PC-3 (cell line): ENCODE results near the gene SLC25A48. TPM values are rescaled to one million over a fixed set of nuclear protein-coding genes. Genes with fewer than 3 reads are reported as not detected.
A peak's percentile ranks its signal among the peaks of the same experiment; 100 is the strongest.

Experiments
- ATAC-seq: fragments of 200-7000 bp; cut with Tn5 transposase; 2 replicates; pipeline ENCODE4 v1.9.1; 2020; ENCODE audit warnings: mild to moderate bottlenecking, moderate library complexity
- BruUV-seq: library from RNA; stranded (reverse); fragments of 400-500 nt; replicated peaks from 2 replicates; lab custom pipeline; 2021; lab: Mats Ljungman, UMichigan
- CTCF ChIA-PET: fragments of 300-600 bp; sonication (Branson Sonifier 250); formaldehyde crosslinking; loops from one replicate; lab custom pipeline; 2022; ENCODE audit warnings: antibody characterized with exemption; lab: Charles Lee
- POLR2A ChIA-PET: fragments of 300-600 bp; sonication (Branson Sonifier 250); formaldehyde crosslinking; loops from one replicate; lab custom pipeline; 2022; ENCODE audit warnings: antibody characterized with exemption; ENCODE audit not compliant: unreplicated experiment; lab: Charles Lee
- DNase-seq: peaks from one replicate; pipeline ENCODE4 v3.0.0-alpha.2; 2015
- H2AFZ ChIP-seq: fragments of 300-600 bp; sonication (generic); 2 replicates; pipeline ENCODE4 v1.6.0; 2016; ENCODE audit warnings: antibody characterized with exemption, low read length
- H3F3A ChIP-seq: fragments of 300-600 bp; sonication (generic); one replicate; pipeline ENCODE4 v1.6.0; 2017; ENCODE audit warnings: antibody characterized with exemption, low read length, control low read depth, mild to moderate bottlenecking; ENCODE audit not compliant: unreplicated experiment
- H3K27ac ChIP-seq: fragments of 300-600 bp; sonication (generic); 2 replicates; pipeline ENCODE4 v1.5.1; 2016; ENCODE audit warnings: mild to moderate bottlenecking, low read length
- H3K27me3 ChIP-seq: fragments of 300-600 bp; sonication (generic); 2 replicates; pipeline ENCODE4 v1.6.1; 2016; ENCODE audit warnings: low read length, mixed read lengths
- H3K36me3 ChIP-seq: fragments of 300-600 bp; sonication (generic); 2 replicates; pipeline ENCODE4 v1.6.1; 2016; ENCODE audit warnings: low read depth, mixed run types, low read length, mixed read lengths
- H3K4me1 ChIP-seq: fragments of 300-600 bp; sonication (generic); 2 replicates; pipeline ENCODE4 v1.5.1; 2016; ENCODE audit warnings: low read length; ENCODE audit not compliant: insufficient read depth
- H3K4me2 ChIP-seq: fragments of 300-600 bp; sonication (generic); 2 replicates; pipeline ENCODE4 v1.6.0; 2016; ENCODE audit warnings: low read length
- H3K4me3 ChIP-seq: fragments of 300-600 bp; sonication (generic); 2 replicates; pipeline ENCODE4 v1.5.1; 2016; ENCODE audit warnings: mild to moderate bottlenecking, low read length, mixed read lengths
- H3K79me2 ChIP-seq: fragments of 300-600 bp; sonication (generic); 2 replicates; pipeline ENCODE4 v1.6.1; 2017; ENCODE audit warnings: low read length, mixed read lengths
- H3K9ac ChIP-seq: fragments of 300-600 bp; sonication (generic); 2 replicates; pipeline ENCODE4 v1.6.0; 2016; ENCODE audit warnings: mild to moderate bottlenecking, low read length
- H3K9me2 ChIP-seq: fragments of 300-600 bp; sonication (generic); replicated peaks from 2 replicates; pipeline ENCODE4 v1.6.1; 2016; ENCODE audit warnings: mixed run types, low read length, mixed read lengths
- H3K9me3 ChIP-seq: fragments of 300-600 bp; sonication (generic); 2 replicates; pipeline ENCODE4 v1.6.1; 2016; ENCODE audit warnings: low read length, mixed read lengths
- H4K20me1 ChIP-seq: fragments of 300-600 bp; sonication (generic); 2 replicates; pipeline ENCODE4 v1.6.1; 2016; ENCODE audit warnings: low read length, mixed read lengths
- CTCF ChIP-seq: fragments of 300-600 bp; sonication (generic); conservative IDR thresholded peaks from 2 replicates; pipeline ENCODE4 v1.5.1; 2017; ENCODE audit warnings: antibody characterized with exemption, low read depth, mild to moderate bottlenecking, low read length
- EZH2 ChIP-seq: fragments of 300-600 bp; sonication (generic); IDR thresholded peaks from one replicate; pipeline ENCODE4 v1.6.1; 2017; ENCODE audit warnings: antibody characterized with exemption, mild to moderate bottlenecking, low read length; ENCODE audit not compliant: unreplicated experiment
- EZH2phosphoT487 ChIP-seq: fragments of 300-600 bp; sonication (generic); IDR thresholded peaks from 2 replicates; pipeline ENCODE4 v1.6.1; 2018; ENCODE audit warnings: mild to moderate bottlenecking, antibody characterized with exemption, low read length, borderline replicate concordance
- intact Hi-C: fragments of 100-400 bp; cut with micrococcal nuclease; formaldehyde crosslinking; loops from 2 replicates; pipeline ENCODE4 v1.9.0; 2023
- total RNA-seq: library from RNA; depleted of rRNA; stranded (reverse); fragments of >200 nt; gene quantifications from 2 replicates; pipeline ENCODE4 v1.2.3, GENCODE V29; 2014

SLC25A48 gene
- total RNA-seq, 1 experiment from 2014 or later: not detected

- Histone ChIP-seq H2AFZ (no peak overlapping the region), H3K9me3 (no peaks in the 10 kb centered on the region), H3F3A (no peaks in the 10 kb centered on the region), H3K9me2 (no peaks in the 10 kb centered on the region), H3K27ac (no peak overlapping the region), H3K27me3 (peaks cover 18% of the 10 kb centered on the region; the same call in 1 of the 2 replicates), H3K36me3 (no peaks in the 10 kb centered on the region), H3K4me1 (no peaks in the 10 kb centered on the region), H3K4me2 (no peak overlapping the region), H3K79me2 (no peaks in the 10 kb centered on the region), H4K20me1 (no peaks in the 10 kb centered on the region), H3K9ac (no peak overlapping the region), H3K4me3 (no peak overlapping the region)
- ChIA-PET POLR2A (interaction anchor here (0.6 kb wide), 1 partner anchor 457 kb away, joined by 5 read pairs; no protein-coding TSS in a partner anchor), CTCF (no interaction called here)
- intact Hi-C loops: no loop called here
- TF ChIP-seq CTCF (no peak), EZH2 (no peak), EZH2phosphoT487 (no peak)
- DNase-seq (no peak), ATAC-seq (no peak)
- BruUV-seq: no TSS peak
These were observed 36.9 kb downstream of the SLC25A48 start for GRCh38 chr5:135871268-135871915.

- H3F3A ChIP-seq: no peaks in the 10 kb centered on the region
- H3K36me3 ChIP-seq: no peaks in the 10 kb centered on the region
- H4K20me1 ChIP-seq: no peaks in the 10 kb centered on the region
- intact Hi-C loops: no loop called here
- H3K4me1 ChIP-seq: no peaks in the 10 kb centered on the region
- H3K9me2 ChIP-seq: no peaks in the 10 kb centered on the region
- no peak overlapping the region for H2AFZ ChIP-seq
- ATAC-seq (no peak), DNase-seq (peak; percentile 7)
- H3K27ac ChIP-seq: no peak overlapping the region
- BruUV-seq: no TSS peak
- ChIA-PET POLR2A (no interaction called here), CTCF (no interaction called here)
- H3K4me2 ChIP-seq: no peak overlapping the region
- H3K9me3 ChIP-seq: no peaks in the 10 kb centered on the region
- no peak overlapping the region for H3K9ac ChIP-seq
- H3K4me3 ChIP-seq: no peak overlapping the region
- no peaks in the 10 kb centered on the region for H3K79me2 ChIP-seq
- TF ChIP-seq CTCF (peak; percentile 25; the same call in 1 of the 2 replicates), EZH2phosphoT487 (no peak)
- no peaks in the 10 kb centered on the region for H3K27me3 ChIP-seq
These were observed 39.4 kb downstream of the SLC25A48 start for GRCh38 chr5:135873831-135874230.

- no peak overlapping the region for H3K9ac ChIP-seq
- intact Hi-C loops: no loop called here
- TF ChIP-seq EZH2phosphoT487 (no peak), EZH2 (no peak), CTCF (no peak)
- H4K20me1 ChIP-seq: no peaks in the 10 kb centered on the region
- CTCF ChIA-PET: no interaction called here
- H3K9me3 ChIP-seq: no peaks in the 10 kb centered on the region
- H3K79me2 ChIP-seq: no peaks in the 10 kb centered on the region
- POLR2A ChIA-PET: no interaction called here
- no peak overlapping the region for H3K4me2 ChIP-seq
- H3K4me3 ChIP-seq: no peak overlapping the region
- H3K9me2 ChIP-seq: no peaks in the 10 kb centered on the region
- ATAC-seq (no peak), DNase-seq (no peak)
- H3K4me1 ChIP-seq: no peaks in the 10 kb centered on the region
- H3K27me3 ChIP-seq: no peaks in the 10 kb centered on the region
- H3K27ac ChIP-seq: no peak overlapping the region
- no TSS peak for BruUV-seq
- no peak overlapping the region for H2AFZ ChIP-seq
- no peaks in the 10 kb centered on the region for H3F3A ChIP-seq
- H3K36me3 ChIP-seq: no peaks in the 10 kb centered on the region
These were observed 40.0 kb downstream of the SLC25A48 start for GRCh38 chr5:135874461-135874860.
